MM.1S (cell line): ENCODE measurements around the gene IQCK.

Source experiments
- EZH2 ChIP-seq: fragments of 300-600 bp; sonication (generic); optimal IDR thresholded peaks from 2 replicates; pipeline ENCODE3; 2017; ENCODE audit warnings: low read depth, mild to moderate bottlenecking, antibody characterized with exemption, low read length, mixed read lengths
- TF ChIP-seq, protein P1 (sequence below): fragments of 300-600 bp; sonication (generic); IDR thresholded peaks from 2 replicates; pipeline ENCODE4 v1.5.1; 2016; ENCODE audit warnings: antibody characterized with exemption, low read length, mixed read lengths

DNA sequence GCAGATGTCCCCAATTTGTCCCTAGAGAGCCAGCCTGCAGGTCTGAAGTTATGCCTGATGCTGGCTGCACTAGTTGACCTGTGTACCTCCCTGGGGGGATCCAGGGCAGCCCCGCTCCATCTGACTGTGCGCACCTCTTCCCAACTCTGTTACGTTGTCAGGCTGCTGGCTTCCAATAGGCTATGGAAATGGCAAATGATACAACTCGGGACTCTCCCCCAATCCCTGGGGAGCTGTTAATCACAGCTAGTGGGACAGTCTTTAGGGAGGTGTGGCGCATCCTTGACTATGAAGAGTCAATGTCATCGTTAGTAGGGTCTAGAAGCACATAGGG lies 136.4 kb downstream of the IQCK start:
- TF ChIP-seq, protein P1, sequence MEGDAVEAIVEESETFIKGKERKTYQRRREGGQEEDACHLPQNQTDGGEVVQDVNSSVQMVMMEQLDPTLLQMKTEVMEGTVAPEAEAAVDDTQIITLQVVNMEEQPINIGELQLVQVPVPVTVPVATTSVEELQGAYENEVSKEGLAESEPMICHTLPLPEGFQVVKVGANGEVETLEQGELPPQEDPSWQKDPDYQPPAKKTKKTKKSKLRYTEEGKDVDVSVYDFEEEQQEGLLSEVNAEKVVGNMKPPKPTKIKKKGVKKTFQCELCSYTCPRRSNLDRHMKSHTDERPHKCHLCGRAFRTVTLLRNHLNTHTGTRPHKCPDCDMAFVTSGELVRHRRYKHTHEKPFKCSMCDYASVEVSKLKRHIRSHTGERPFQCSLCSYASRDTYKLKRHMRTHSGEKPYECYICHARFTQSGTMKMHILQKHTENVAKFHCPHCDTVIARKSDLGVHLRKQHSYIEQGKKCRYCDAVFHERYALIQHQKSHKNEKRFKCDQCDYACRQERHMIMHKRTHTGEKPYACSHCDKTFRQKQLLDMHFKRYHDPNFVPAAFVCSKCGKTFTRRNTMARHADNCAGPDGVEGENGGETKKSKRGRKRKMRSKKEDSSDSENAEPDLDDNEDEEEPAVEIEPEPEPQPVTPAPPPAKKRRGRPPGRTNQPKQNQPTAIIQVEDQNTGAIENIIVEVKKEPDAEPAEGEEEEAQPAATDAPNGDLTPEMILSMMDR: no peak
- no peak for TF ChIP-seq EZH2
